ENCODE measurements around the gene TRMT61A.
A peak's percentile ranks its signal among the peaks of the same experiment; 100 is the strongest.

The TRMT61A gene

GRCh38 chr14:103528587-103529382 lies at the start of gene TRMT61A:
Gene TRMT61A, plus strand, starts transcription at chr14:103529196. Its CDS starts 783 bp downstream, at chr14:103529979.
- TF ChIP-seq CTCF (IDR thresholded peaks at IDR 0.05; ENCODE audit: control insufficient read depth, extremely low read depth, insufficient read depth): no peak
- peak; percentile 94 for DNase-seq (ENCODE audit: low read depth)
- H3K4me3 ChIP-seq (ENCODE audit: low read depth, low read length): peak within 1 kb of the TSS; percentile 100

GRCh38 chr14:103480595-103480994 lies 48.4 kb upstream of the TRMT61A start:
- no peak for DNase-seq (ENCODE audit: low read depth)
- no peak for TF ChIP-seq CTCF (IDR thresholded peaks at IDR 0.05; ENCODE audit: control insufficient read depth, extremely low read depth, insufficient read depth)
- no peak overlapping the region for H3K4me3 ChIP-seq (ENCODE audit: low read depth, low read length)

GRCh38 chr14:103483600-103483999 lies 45.4 kb upstream of the TRMT61A start:
- no peak for TF ChIP-seq CTCF (IDR thresholded peaks at IDR 0.05; ENCODE audit: control insufficient read depth, extremely low read depth, insufficient read depth)
- H3K4me3 ChIP-seq (ENCODE audit: low read depth, low read length): no peak overlapping the region
- peak; percentile 38 for DNase-seq (ENCODE audit: low read depth)

GRCh38 chr14:103485504-103485903 lies 43.5 kb upstream of the TRMT61A start:
- DNase-seq (ENCODE audit: low read depth): no peak
- no peak for TF ChIP-seq CTCF (IDR thresholded peaks at IDR 0.05; ENCODE audit: control insufficient read depth, extremely low read depth, insufficient read depth)
- no peak overlapping the region for H3K4me3 ChIP-seq (ENCODE audit: low read depth, low read length)

GRCh38 chr14:103488071-103488470 lies 40.9 kb upstream of the TRMT61A start:
- H3K4me3 ChIP-seq (ENCODE audit: low read depth, low read length): no peak overlapping the region
- no peak for DNase-seq (ENCODE audit: low read depth)
- TF ChIP-seq CTCF (IDR thresholded peaks at IDR 0.05; ENCODE audit: control insufficient read depth, extremely low read depth, insufficient read depth): no peak

- DNase-seq (ENCODE audit: low read depth): no peak
- no peak overlapping the region for H3K4me3 ChIP-seq (ENCODE audit: low read depth, low read length)
- no peak for TF ChIP-seq CTCF (IDR thresholded peaks at IDR 0.05; ENCODE audit: control insufficient read depth, extremely low read depth, insufficient read depth)
Observed at GRCh38 chr14:103488960-103489359, 40.0 kb upstream of the TRMT61A start.

GRCh38 chr14:103489621-103490020 lies 39.4 kb upstream of the TRMT61A start:
- no peak for DNase-seq (ENCODE audit: low read depth)
- no peak for TF ChIP-seq CTCF (IDR thresholded peaks at IDR 0.05; ENCODE audit: control insufficient read depth, extremely low read depth, insufficient read depth)
- no peak overlapping the region for H3K4me3 ChIP-seq (ENCODE audit: low read depth, low read length)
